Heart right ventricle (tissue), 16 donors: ENCODE data around the gene REXO4. TPM values are rescaled to one million over a fixed set of nuclear protein-coding genes. Genes with fewer than 3 reads are reported as not detected.

Source experiments
- ATAC-seq, 8 donors: fragments of 200-7000 bp; cut with Tn5 transposase; one replicate each; pipeline ENCODE4 v1.9.1; 2020; ENCODE audit warnings: mild to moderate bottlenecking in 8 of 8, moderate library complexity in 8 of 8, moderate number of reproducible peaks in 1 of 8
- DNase-seq, 2 donors: peaks; one replicate each; pipeline ENCODE4 v3.0.0-alpha.2; 2020
- H3K27ac ChIP-seq, 10 donors: fragments of 200-600 bp; sonication (generic) in 2 of 10; one replicate each; pipeline versions ENCODE4 v1.5.0 to v1.8.0; 2020 to 2022; ENCODE audit warnings: mild to moderate bottlenecking in 3 of 10
- H3K27me3 ChIP-seq, 7 donors: fragments of 200-600 bp; one replicate each; pipeline ENCODE4 v1.8.0; 2021 to 2022; ENCODE audit warnings: mild to moderate bottlenecking in 2 of 7
- H3K36me3 ChIP-seq, 9 donors: fragments of 200-600 bp; sonication (generic) in 1 of 9; one replicate each; pipeline versions ENCODE4 v1.5.0 to v1.8.0; 2020 to 2022; ENCODE audit warnings: mild to moderate bottlenecking in 2 of 9
- H3K4me1 ChIP-seq, 9 donors: fragments of 200-600 bp; sonication (generic) in 1 of 9; one replicate each; pipeline versions ENCODE4 v1.5.0 to v1.8.0; 2020 to 2022; ENCODE audit warnings: mild to moderate bottlenecking in 4 of 9
- H3K4me3 ChIP-seq, 10 donors: fragments of 200-600 bp; sonication (generic) in 2 of 10; one replicate each; pipeline versions ENCODE4 v1.5.0 to v1.8.0; 2020 to 2022; ENCODE audit warnings: mild to moderate bottlenecking in 7 of 10, moderate library complexity in 2 of 10
- H3K9me3 ChIP-seq, 11 donors: fragments of 200-600 bp in 10 of 11; sonication (generic) in 2 of 11; one replicate each; pipeline versions ENCODE4 v1.5.0 to v1.8.0; 2013 to 2022; ENCODE audit warnings: mild to moderate bottlenecking in 2 of 11, control low read depth in 1 of 11, moderate library complexity in 1 of 11
- WGBS, 2 donors: extraction: QIAGEN DNeasy Blood & Tissue Kit; methylation state at CpG; one replicate each; pipeline ENCODE4 v1.1.7; 2013; ENCODE audit warnings: inconsistent platforms in 1 of 2; 5-methylcytosine and 5-hydroxymethylcytosine counted together
- intact Hi-C, 10 donors: fragments of 100-400 bp; cut with DNase I; formaldehyde crosslinking; loops; one replicate each; pipeline versions ENCODE4 v1.11.1 to v1.14.2; 2022
- polyA plus RNA-seq, 2 donors: library from polyadenylated mRNA; stranded (reverse); fragments of 200-250 nt; gene quantifications; one replicate each; pipeline ENCODE4 v1.2.3, GENCODE V29; 2013
- total RNA-seq, 10 donors: library from RNA; stranded (reverse); fragmentation: NEBNext Ultra II Directional in 3 of 10; extraction: Animal tissue kit (Norgen Biotek cat#: 25700) in 3 of 10; gene quantifications; one replicate each; pipeline versions ENCODE4 v1.2.1 to v1.2.4, GENCODE V29; 2021 to 2023
- TF ChIP-seq, protein P1 (sequence below), 9 donors: fragments of 200-600 bp; sonication (generic) in 2 of 9; IDR thresholded peaks; one replicate each; pipeline versions ENCODE4 v1.5.0 to v1.8.0; 2021 to 2022; ENCODE audit warnings: antibody characterized with exemption in 9 of 9, mild to moderate bottlenecking in 5 of 9, moderate library complexity in 1 of 9
- donor health status: Arrhythmogenic right ventricular cardiomyopathy.
- donor health status: ischemic (EF 13 %, LVEDD 7.1; RV severe dilation, severe dysfunction).
- donor health status: healthy with polysubstance abuse.
- donor health status: DM: no; HTN: yes; CAD: no.
- donor health status: DM: no; HTN: no; CAD: no.
- donor health status: ischemic (EF 25% LVEDD 6.9; RV normal size, moderate dysfunction).
- donor health status: ischemic (EF 25% LVEDD 5.7; RV mildly dilated, moderate dysfunction).
- donor health status: healthy.
- donor health status: DM: yes; HTN: yes; CAD: no.
- donor health status: Ischemic cardiomyopathy.
- donor health status: ischemic (EF 35%, LVEDD 5.7; RV mildly dilated, moderate dysfunction).
- donor health status: nonischemic (EF 11% LVEDD 7.7; RV severe dilation, severe dysfunction).
- donor health status: DM: yes; HTN: yes; CAD: no.
- donor health status: PGD.
- donor health status: ischemic (EF 29% LVEDD 5.4; RV normal size, mild dysfunction).
- donor health status: nonischemic (EF 23%, LVEDD 6.1; RV moderate dilation, normal function).

REXO4 gene
- total and polyA plus RNA-seq, 12 donors, result 9.3 to 20.8 (median 11.4) TPM

DNA sequence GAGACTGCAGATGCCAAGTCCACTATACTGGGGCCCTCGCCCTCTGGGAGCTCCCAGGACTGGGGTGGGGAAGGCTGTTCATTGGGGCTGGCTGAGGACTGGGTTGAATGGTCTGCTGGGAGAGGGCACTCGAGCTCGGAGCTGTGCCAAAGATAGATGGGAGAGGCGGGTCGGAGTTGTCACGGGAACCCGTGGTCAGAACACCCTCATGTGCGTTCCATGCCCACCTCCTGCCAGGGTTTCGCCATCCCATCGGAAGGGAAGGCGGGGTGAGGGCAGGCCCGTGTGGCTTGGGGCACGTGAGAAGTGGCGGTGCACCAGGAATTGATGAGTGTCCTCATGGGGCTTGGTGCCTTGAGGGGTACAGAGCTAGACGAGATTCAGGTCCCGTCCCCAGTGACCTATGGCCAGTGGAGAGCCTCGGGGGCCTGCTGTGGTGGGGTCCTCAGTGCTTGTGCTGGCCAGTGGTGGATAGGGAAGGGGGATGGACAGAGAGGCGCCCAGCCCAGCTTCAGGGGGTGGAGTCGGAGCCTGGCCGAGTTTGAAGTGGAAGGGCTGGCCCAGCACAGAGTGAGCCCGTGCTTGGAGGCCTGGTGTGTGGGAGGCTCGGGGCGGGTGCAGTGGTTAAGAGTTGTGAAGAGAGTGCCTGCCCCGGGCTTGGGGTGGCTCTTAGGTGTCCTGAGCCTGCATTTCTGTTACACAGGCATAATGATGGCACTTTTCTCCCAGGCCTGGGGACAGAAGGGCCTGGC, 46.2 kb upstream of the REXO4 start:
- peaks cover 0 to 26% (median 0%) of the 10 kb centered on the region in 9 donors for H3K36me3 ChIP-seq
- intact Hi-C loops, result no loop called here
- no peak for ATAC-seq
- no peaks in the 10 kb centered on the region for H3K9me3 ChIP-seq
- H3K4me1 ChIP-seq, result peaks cover 4 to 16% (median 13%) of the 10 kb centered on the region in 9 donors
- TF ChIP-seq, protein P1, sequence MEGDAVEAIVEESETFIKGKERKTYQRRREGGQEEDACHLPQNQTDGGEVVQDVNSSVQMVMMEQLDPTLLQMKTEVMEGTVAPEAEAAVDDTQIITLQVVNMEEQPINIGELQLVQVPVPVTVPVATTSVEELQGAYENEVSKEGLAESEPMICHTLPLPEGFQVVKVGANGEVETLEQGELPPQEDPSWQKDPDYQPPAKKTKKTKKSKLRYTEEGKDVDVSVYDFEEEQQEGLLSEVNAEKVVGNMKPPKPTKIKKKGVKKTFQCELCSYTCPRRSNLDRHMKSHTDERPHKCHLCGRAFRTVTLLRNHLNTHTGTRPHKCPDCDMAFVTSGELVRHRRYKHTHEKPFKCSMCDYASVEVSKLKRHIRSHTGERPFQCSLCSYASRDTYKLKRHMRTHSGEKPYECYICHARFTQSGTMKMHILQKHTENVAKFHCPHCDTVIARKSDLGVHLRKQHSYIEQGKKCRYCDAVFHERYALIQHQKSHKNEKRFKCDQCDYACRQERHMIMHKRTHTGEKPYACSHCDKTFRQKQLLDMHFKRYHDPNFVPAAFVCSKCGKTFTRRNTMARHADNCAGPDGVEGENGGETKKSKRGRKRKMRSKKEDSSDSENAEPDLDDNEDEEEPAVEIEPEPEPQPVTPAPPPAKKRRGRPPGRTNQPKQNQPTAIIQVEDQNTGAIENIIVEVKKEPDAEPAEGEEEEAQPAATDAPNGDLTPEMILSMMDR (IDR thresholded peaks at IDR 0.05), result no peak
- 85 to 89% methylated on average over 24 of the region's 24 CpGs for WGBS, 2 donors
- no peak overlapping the region for H3K4me3 ChIP-seq
- no peak for DNase-seq
- H3K27me3 ChIP-seq, result no peaks in the 10 kb centered on the region
- no peak overlapping the region for H3K27ac ChIP-seq

DNA sequence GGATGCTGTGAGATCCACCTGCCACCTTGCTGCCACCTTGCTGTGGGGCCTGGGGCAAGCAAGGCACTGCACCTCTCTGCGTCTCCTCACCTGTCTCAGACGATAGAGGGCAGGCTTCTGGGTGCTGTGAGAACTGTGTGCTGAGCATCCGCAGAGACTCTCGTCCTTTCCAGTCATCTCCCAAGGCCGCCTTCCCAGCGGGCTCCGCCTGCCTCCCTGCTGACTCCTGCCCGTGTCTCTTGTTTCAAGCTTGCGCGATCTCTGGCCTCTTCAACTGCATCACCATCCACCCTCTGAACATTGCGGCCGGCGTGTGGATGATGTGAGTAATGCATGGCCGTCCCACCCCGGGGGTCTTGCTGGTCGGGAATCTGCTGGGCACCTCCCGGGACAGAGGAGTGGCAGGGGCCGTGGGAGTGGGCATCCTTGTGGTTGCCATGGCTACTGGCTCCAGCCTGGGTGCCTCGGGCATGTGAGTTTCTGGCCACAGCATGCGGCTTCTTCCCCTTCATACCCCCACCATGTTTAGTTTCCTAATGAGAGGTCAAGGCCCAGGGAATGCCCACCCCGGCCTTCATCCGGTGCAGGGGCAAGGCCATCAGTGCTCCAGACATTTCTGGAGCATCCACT, 45.5 kb upstream of the REXO4 start:
- Histone ChIP-seq H3K4me3 (no peak overlapping the region), H3K36me3 (peaks cover 0 to 19% (median 0%) of the 10 kb centered on the region in 9 donors), H3K27ac (no peak overlapping the region), H3K27me3 (no peaks in the 10 kb centered on the region), H3K9me3 (no peaks in the 10 kb centered on the region), H3K4me1 (peaks cover 4 to 19% (median 16%) of the 10 kb centered on the region in 9 donors)
- no peak for DNase-seq
- intact Hi-C loops, result no loop called here
- TF ChIP-seq, protein P1 (IDR thresholded peaks at IDR 0.05), result no peak
- WGBS, 2 donors, result 91% methylated on average over 22 of the region's 22 CpGs
- no peak for ATAC-seq

DNA sequence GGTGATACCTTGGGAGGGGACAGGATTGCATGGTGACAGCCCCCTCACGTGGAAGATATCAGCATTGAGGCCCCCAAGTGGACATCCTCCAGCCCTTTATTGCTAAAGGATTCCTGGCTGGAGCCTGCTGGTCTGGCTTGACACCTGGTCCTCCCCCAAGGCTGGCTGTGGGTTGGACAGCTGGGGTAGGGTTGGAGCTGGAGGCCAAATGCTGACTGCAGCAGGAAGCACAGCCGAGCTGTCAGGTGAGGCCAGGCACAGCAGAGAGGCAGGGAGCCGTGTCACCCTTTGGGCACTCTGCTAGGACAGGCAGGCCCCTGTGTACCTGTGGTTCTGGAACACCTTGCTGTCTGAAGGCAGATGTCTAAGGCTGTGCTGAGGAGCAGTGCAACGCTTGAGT, 44.2 kb upstream of the REXO4 start:
- no peak for ATAC-seq
- Histone ChIP-seq H3K4me3 (no peak overlapping the region), H3K27ac (no peak overlapping the region), H3K9me3 (no peaks in the 10 kb centered on the region), H3K4me1 (peaks cover 4 to 19% (median 16%) of the 10 kb centered on the region in 9 donors), H3K36me3 (peaks cover 0 to 15% (median 0%) of the 10 kb centered on the region in 9 donors), H3K27me3 (no peaks in the 10 kb centered on the region)
- 78% methylated on average over 4 of the region's 4 CpGs for WGBS, 2 donors
- intact Hi-C loops, result no loop called here
- TF ChIP-seq, protein P1 (IDR thresholded peaks at IDR 0.05), result no peak
- DNase-seq, result no peak

DNA sequence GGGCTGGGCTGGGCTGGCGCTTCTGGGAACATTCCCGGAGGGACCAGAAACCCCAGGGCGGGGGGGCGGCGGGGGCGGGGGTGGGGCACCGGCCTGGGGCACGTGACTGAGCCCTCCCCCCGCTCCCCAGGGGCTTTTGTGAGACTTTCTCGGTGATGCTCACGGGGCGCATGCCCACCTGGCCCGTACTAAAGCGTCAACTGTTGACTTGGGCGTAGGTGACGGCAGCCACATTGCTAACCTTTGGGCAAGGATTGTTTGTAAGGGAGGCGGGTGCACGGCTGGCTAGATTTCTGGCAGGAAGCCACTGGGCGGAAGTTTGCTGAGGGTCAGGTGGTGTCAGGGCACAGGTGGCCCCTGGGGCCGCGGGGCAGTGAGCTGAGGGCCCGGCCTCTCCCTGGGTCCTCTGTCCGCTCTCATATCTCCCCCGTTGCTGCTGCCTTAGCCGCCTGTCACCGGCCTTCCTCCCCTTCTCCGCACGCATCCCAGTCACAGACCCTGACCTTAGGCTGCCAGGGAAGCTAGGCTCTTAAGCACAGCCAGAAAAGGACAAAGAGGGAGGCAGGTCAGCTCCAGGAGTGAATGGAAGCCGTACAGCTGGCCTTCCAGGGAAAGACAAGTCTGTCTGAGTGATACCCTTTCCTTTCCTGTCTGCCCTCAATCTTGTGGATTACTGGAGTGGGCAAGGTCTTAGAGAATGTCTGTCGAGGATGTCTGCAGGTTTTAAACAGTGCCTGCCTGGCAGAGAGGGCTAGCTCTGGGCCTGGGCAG, 42.8 kb upstream of the REXO4 start:
- no peaks in the 10 kb centered on the region for H3K9me3 ChIP-seq
- H3K36me3 ChIP-seq, result peaks cover 0 to 8% (median 0%) of the 10 kb centered on the region in 9 donors
- H3K27me3 ChIP-seq, result no peaks in the 10 kb centered on the region
- TF ChIP-seq, protein P1 (IDR thresholded peaks at IDR 0.05), result no peak
- DNase-seq, result peak in 1 of 2 donors; percentile 59
- peak overlapping the region; percentile 45 to 94 (median 86) for H3K4me3 ChIP-seq
- peak overlapping the region; percentile 68 to 97 (median 92) for H3K27ac ChIP-seq
- WGBS, 2 donors, result 11 to 14% methylated on average over 21 to 29 of the region's 30 CpGs
- peak; percentile 0 to 45 (median 6) for ATAC-seq
- intact Hi-C loops, result no loop called here
- peaks cover 4 to 19% (median 16%) of the 10 kb centered on the region in 9 donors for H3K4me1 ChIP-seq
